HG03520 (cell line): ENCODE results near the gene CDKN2A.
A peak's percentile ranks its signal among the peaks of the same experiment; 100 is the strongest.

ENCODE experiments used
- ATAC-seq: cut with Tn5 transposase; IDR thresholded peaks from one replicate; pipeline ENCODE4 v1.9.1; 2021; ENCODE audit warnings: mild to moderate bottlenecking, moderate library complexity; ENCODE audit not compliant: unreplicated experiment

CDKN2A gene

GRCh38 chr9:21945606-21946005, 48.6 kb downstream of the CDKN2A start:
- no peak for ATAC-seq

- peak; percentile 75 for ATAC-seq
Observed at GRCh38 chr9:21943464-21943863, 50.7 kb downstream of the CDKN2A start.

GRCh38 chr9:21941337-21941995, 52.7 kb downstream of the CDKN2A start:
- ATAC-seq, result no peak

- ATAC-seq, result no peak
Observed at GRCh38 chr9:21936161-21936560, 58.0 kb downstream of the CDKN2A start.

GRCh38 chr9:21935631-21936030, 58.6 kb downstream of the CDKN2A start:
- ATAC-seq, result no peak

- no peak for ATAC-seq
Observed at GRCh38 chr9:21933865-21934264, 60.3 kb downstream of the CDKN2A start.

GRCh38 chr9:21933281-21933680, 60.9 kb downstream of the CDKN2A start:
- no peak for ATAC-seq

- ATAC-seq, result no peak
Observed at GRCh38 chr9:21931428-21931827, 62.8 kb downstream of the CDKN2A start.

- no peak for ATAC-seq
Observed at GRCh38 chr9:21927752-21928151, 66.4 kb downstream of the CDKN2A start.

- no peak for ATAC-seq
Observed at GRCh38 chr9:21923694-21924093, 70.5 kb downstream of the CDKN2A start.

- no peak for ATAC-seq
Observed at GRCh38 chr9:21919377-21920362, 74.5 kb downstream of the CDKN2A start.
